ENCODE data around the gene RAD51AP1.

DNA sequence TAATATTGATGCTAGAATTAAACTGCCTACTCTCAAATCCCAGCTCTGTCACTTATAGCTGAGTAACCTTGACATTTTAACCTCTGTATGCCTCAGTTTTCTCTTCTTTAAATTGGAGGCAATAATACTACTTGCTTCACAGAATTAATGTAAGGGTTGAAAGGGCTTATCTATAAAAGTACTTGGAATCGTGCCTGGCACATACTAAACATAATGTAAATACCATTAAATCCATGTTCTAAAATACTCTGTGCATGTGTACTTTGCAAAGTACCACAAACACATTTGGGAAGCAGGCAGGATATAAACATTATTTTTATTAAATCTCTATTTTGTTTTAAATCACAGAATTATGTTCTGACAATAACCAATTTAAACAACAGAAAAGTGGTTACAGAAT is 65.3 kb downstream of the RAD51AP1 start:
- TF ChIP-seq, protein P1, sequence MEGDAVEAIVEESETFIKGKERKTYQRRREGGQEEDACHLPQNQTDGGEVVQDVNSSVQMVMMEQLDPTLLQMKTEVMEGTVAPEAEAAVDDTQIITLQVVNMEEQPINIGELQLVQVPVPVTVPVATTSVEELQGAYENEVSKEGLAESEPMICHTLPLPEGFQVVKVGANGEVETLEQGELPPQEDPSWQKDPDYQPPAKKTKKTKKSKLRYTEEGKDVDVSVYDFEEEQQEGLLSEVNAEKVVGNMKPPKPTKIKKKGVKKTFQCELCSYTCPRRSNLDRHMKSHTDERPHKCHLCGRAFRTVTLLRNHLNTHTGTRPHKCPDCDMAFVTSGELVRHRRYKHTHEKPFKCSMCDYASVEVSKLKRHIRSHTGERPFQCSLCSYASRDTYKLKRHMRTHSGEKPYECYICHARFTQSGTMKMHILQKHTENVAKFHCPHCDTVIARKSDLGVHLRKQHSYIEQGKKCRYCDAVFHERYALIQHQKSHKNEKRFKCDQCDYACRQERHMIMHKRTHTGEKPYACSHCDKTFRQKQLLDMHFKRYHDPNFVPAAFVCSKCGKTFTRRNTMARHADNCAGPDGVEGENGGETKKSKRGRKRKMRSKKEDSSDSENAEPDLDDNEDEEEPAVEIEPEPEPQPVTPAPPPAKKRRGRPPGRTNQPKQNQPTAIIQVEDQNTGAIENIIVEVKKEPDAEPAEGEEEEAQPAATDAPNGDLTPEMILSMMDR (IDR thresholded peaks at IDR 0.05) = no peak
- no peak for TF ChIP-seq POLR2A (IDR thresholded peaks at IDR 0.05)

All from lower leg skin (tissue), 3 donors.